B cell (primary cell): ENCODE results near the gene FZR1. TPM values are rescaled to one million over a fixed set of nuclear protein-coding genes. Genes with fewer than 3 reads are reported as not detected.

Source experiments
- ATAC-seq: fragments of 200-7000 bp; cut with Tn5 transposase; one replicate; pipeline ENCODE4 v1.10.0; 2021; ENCODE audit warnings: low read depth, mild to moderate bottlenecking, moderate number of reproducible peaks, moderate library complexity
- CTCF ChIA-PET: fragments of 350-600 bp; sonication (Branson Sonifier 250); formaldehyde crosslinking; loops from one replicate; lab custom pipeline; 2021; ENCODE audit warnings: antibody characterized with exemption, inconsistent platforms; lab: Charles Lee
- POLR2A ChIA-PET: fragments of 350-600 bp; sonication (Branson Sonifier 250); formaldehyde crosslinking; loops from one replicate; lab custom pipeline; 2021; ENCODE audit warnings: antibody characterized with exemption; lab: Charles Lee
- DNase-seq: peaks from one replicate; pipeline ENCODE4 v3.0.0; 2013
- H2AFZ ChIP-seq: 2 replicates; pipeline ENCODE4 v1.6.1; 2012; ENCODE audit warnings: mild to moderate bottlenecking, low read depth, low read length; ENCODE audit not compliant: insufficient read depth, poor library complexity, severe bottlenecking
- H3K27ac ChIP-seq, 2 donors: 1 replicate in 1 of 2; 2 replicates in 1 of 2; pipeline ENCODE4 v1.5.1; 2012 to 2013; ENCODE audit warnings: low read length in 2 of 2, mild to moderate bottlenecking in 2 of 2, moderate library complexity in 1 of 2
- H3K27me3 ChIP-seq, 4 experiments: fragments of 200-600 bp in 1 of 4; sonication (generic) in 1 of 4; replicated peaks in 1 of 4; 1 replicate in 2 of 4; 2 replicates in 2 of 4; pipeline versions ENCODE4 v1.6.1 to v1.7.0; 2013 to 2016; ENCODE audit warnings: low read length in 3 of 4, mild to moderate bottlenecking in 2 of 4, mixed read lengths in 1 of 4, moderate library complexity in 1 of 4; ENCODE audit not compliant: insufficient read depth in 4 of 4, control insufficient read depth in 3 of 4; ENCODE audit errors: control extremely low read depth in 1 of 4
- H3K36me3 ChIP-seq, 2 experiments: replicated peaks in 1 of 2; 1 replicate in 1 of 2; 2 replicates in 1 of 2; pipeline versions ENCODE4 v1.6.1 to v1.7.1; 2013; ENCODE audit warnings: low read length in 1 of 2; ENCODE audit not compliant: insufficient read depth in 2 of 2, control insufficient read depth in 1 of 2; ENCODE audit errors: control extremely low read depth in 1 of 2, extremely low read depth in 1 of 2
- H3K4me1 ChIP-seq, 2 donors: fragments of 200-600 bp in 1 of 2; sonication (generic) in 1 of 2; 1 replicate in 1 of 2; 2 replicates in 1 of 2; pipeline versions ENCODE4 v1.5.1 to v1.6.1; 2013 to 2017; ENCODE audit warnings: low read length in 2 of 2; ENCODE audit not compliant: control insufficient read depth in 2 of 2, insufficient read depth in 2 of 2
- H3K4me2 ChIP-seq: replicated peaks from 2 replicates; pipeline ENCODE3; 2012; ENCODE audit warnings: mild to moderate bottlenecking, low read depth, low read length; ENCODE audit not compliant: poor library complexity, severe bottlenecking
- H3K4me3 ChIP-seq, 5 experiments: fragments of 200-600 bp in 1 of 5; sonication (generic) in 1 of 5; 1 replicate in 3 of 5; 2 replicates in 2 of 5; pipeline versions ENCODE4 v1.5.1 to v1.7.0; 2011 to 2016; ENCODE audit warnings: low read length in 4 of 5, mild to moderate bottlenecking in 4 of 5, low read depth in 2 of 5, control low read depth in 1 of 5, moderate library complexity in 1 of 5; ENCODE audit not compliant: insufficient read depth in 1 of 5; ENCODE audit errors: control extremely low read depth in 1 of 5, extremely low read depth in 1 of 5
- H3K79me2 ChIP-seq: fragments of 200-600 bp; sonication (generic); one replicate; pipeline ENCODE4 v1.6.0; 2016; ENCODE audit warnings: low read length; ENCODE audit not compliant: control insufficient read depth, insufficient read depth
- H3K9ac ChIP-seq: fragments of 200-600 bp; sonication (generic); 2 replicates; pipeline ENCODE4 v1.6.1; 2017; ENCODE audit warnings: mild to moderate bottlenecking, low read length, moderate library complexity
- H3K9me3 ChIP-seq, 3 donors: one replicate each; pipeline versions ENCODE4 v1.6.1 to v1.7.1; 2013; ENCODE audit warnings: low read length in 2 of 3; ENCODE audit not compliant: control insufficient read depth in 2 of 3, insufficient read depth in 1 of 3; ENCODE audit errors: control extremely low read depth in 1 of 3
- H4K20me1 ChIP-seq: 2 replicates; pipeline ENCODE4 v1.6.0; 2012; ENCODE audit warnings: mild to moderate bottlenecking, low read length; ENCODE audit not compliant: insufficient read depth, control insufficient read depth, poor library complexity, severe bottlenecking
- H3K27ac Mint-ChIP-seq: one replicate; pipeline ENCODE4 v1.8.0; 2021; ENCODE audit warnings: mixed read lengths
- H3K27me3 Mint-ChIP-seq: one replicate; pipeline ENCODE4 v1.8.0; 2021; ENCODE audit warnings: mixed read lengths
- H3K4me1 Mint-ChIP-seq: one replicate; pipeline ENCODE4 v1.8.0; 2021; ENCODE audit warnings: mixed read lengths
- H3K4me3 Mint-ChIP-seq: one replicate; pipeline ENCODE4 v1.8.0; 2021; ENCODE audit warnings: mixed read lengths
- H3K9me3 Mint-ChIP-seq: one replicate; pipeline ENCODE4 v1.8.0; 2022; ENCODE audit warnings: mixed read lengths; ENCODE audit not compliant: insufficient read depth
- CTCF ChIP-seq: fragments of 200-600 bp; IDR thresholded peaks from one replicate; pipeline ENCODE4 v1.8.0; 2022; ENCODE audit warnings: antibody characterized with exemption, mild to moderate bottlenecking
- EZH2 ChIP-seq: IDR thresholded peaks from 2 replicates; pipeline ENCODE4 v1.6.1; 2012; ENCODE audit warnings: borderline replicate concordance, low read depth, mild to moderate bottlenecking, moderate library complexity, low read length; ENCODE audit not compliant: insufficient read depth, poor library complexity, severe bottlenecking
- WGBS: methylation state at CpG from one replicate; pipeline ENCODE4 v1.1.5; 2013; ENCODE audit warnings: missing lambda C conversion rate; ENCODE audit not compliant: insufficient coverage; 5-methylcytosine and 5-hydroxymethylcytosine counted together
- intact Hi-C: fragments of 100-400 bp; cut with micrococcal nuclease; formaldehyde crosslinking; loops from one replicate; pipeline ENCODE4 v1.10.0; 2022
- polyA plus RNA-seq: library from polyadenylated mRNA; depleted of rRNA; stranded (reverse); fragments of >200 nt; gene quantifications from 2 replicates; pipeline ENCODE4 v1.2.3, GENCODE V29; 2012
- total RNA-seq, 2 donors: library from RNA; stranded (reverse); fragments of 120-200 nt in 1 of 2; gene quantifications; 1 replicate in 1 of 2; 2 replicates in 1 of 2; pipeline versions ENCODE4 v1.2.3 to v1.2.4, GENCODE V29; 2013 to 2022

The FZR1 gene
- total and polyA plus RNA-seq, 2 donors (not counting 1 experiment from before 2014, with no cell fraction given), result 83.5 to 96.1 TPM

DNA sequence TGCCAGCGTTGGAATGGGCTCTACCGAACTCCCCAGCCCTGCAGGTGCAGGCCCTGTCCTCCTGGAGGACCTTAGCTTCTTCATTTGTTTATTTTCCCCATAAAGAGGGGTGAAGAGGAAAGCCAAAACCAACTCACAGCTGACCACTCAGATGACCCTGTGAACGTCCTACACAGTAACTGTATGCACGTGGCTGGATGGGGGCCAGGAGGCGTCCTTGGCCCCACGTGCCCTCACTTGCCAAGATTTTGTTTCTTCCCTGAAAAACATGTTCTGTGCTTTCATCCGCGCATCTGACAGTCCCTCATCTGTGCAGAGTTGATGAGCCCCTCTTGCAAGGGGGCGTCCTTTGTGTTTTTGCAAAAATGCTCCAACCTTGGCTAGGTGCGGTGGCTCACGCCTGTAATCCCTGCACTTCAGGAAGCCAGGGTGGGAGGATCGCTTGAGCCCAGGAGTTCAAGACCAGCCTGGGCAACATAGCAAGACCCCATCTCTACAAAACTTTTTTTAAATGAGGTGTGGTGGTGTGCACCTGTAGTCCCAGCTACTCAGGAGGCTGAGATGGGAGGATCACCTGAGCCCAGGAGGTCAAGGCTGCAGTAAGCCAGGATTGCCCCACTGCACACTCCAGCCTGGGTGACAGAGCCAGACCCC lies 27.6 kb downstream of the FZR1 start:
- H3K36me3 ChIP-seq, result peaks cover 0 to 44% of the 10 kb centered on the region in 2 experiments
- peak overlapping the region; percentile 32 for H3K27ac Mint-ChIP-seq

More for the DNA sequence above, 27.6 kb downstream of the FZR1 start:
- ChIA-PET POLR2A (interaction anchor here (1.2 kb wide), 1 partner anchor 23 kb away, joined by 6 read pairs; no protein-coding TSS in a partner anchor), CTCF (no interaction called here)
- no peak for TF ChIP-seq EZH2
- TF ChIP-seq CTCF, result no peak
- ATAC-seq (no peak), DNase-seq (no peak)
- no peaks in the 10 kb centered on the region for H3K9me3 ChIP-seq
- no peak overlapping the region for H3K4me3 Mint-ChIP-seq
- H3K9me3 Mint-ChIP-seq, result no peaks in the 10 kb centered on the region
- no peaks in the 10 kb centered on the region for H3K27me3 Mint-ChIP-seq
- peaks cover 7% of the 10 kb centered on the region for H3K79me2 ChIP-seq
- intact Hi-C loops, result no loop called here
- H3K4me1 ChIP-seq, result no peaks in the 10 kb centered on the region
- H3K27ac ChIP-seq, result no peak overlapping the region
- H3K4me3 ChIP-seq, result no peak overlapping the region
- H3K9ac ChIP-seq, result no peak overlapping the region
- H3K4me1 Mint-ChIP-seq, result no peaks in the 10 kb centered on the region
- no peaks in the 10 kb centered on the region for H3K27me3 ChIP-seq
- no peak overlapping the region for H3K4me2 ChIP-seq
- H2AFZ ChIP-seq, result no peak overlapping the region
- WGBS, result over 99% methylated on average over 7 of the region's 12 CpGs
- peaks cover 21% of the 10 kb centered on the region for H4K20me1 ChIP-seq
